ENCODE results near the gene FBXO42. TPM values are rescaled to one million over a fixed set of nuclear protein-coding genes. Genes with fewer than 3 reads are reported as not detected.

The FBXO42 gene
- total and polyA plus RNA-seq, 2 of the 4 experiments (the other 2 are of a cell fraction) = 12.0 to 18.8 TPM

DNA sequence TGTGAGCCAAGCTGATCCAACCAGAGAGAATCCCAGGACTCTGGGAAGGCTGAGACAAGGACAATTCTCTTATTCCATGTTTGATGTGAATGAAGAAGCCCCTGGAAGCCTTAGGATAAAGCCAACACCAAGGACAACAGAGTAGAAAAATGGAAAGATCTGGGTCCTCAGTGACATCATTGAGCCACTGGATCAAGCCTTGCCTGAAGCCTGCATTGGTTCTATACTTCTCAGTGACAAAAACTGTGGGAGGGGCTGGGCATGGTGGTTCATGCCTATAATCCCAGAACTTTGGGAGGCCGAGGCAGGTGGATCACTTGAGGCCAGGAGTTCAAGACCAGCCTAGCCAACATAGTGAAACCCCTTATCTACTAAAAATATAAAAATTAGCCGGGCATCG is 155.4 kb downstream of the FBXO42 start:
- no peaks in the 10 kb centered on the region for H3K9me1 ChIP-seq (ENCODE audit: insufficient read depth, low read length)
- ChIA-PET CTCF (interaction anchor here (0.6 kb wide), 1 partner anchor 169 kb away, joined by 3 read pairs; no protein-coding TSS in a partner anchor), POLR2A (ENCODE audit: unreplicated experiment) (no interaction called here)
- H2AK9ac ChIP-seq (replicated peaks; ENCODE audit: low read depth, low read length, poor library complexity) = no peak overlapping the region
- no TSS peak for BruUV-seq (replicated peaks)
- H3K4me2 ChIP-seq (ENCODE audit: low read depth, low read length) = no peak overlapping the region
- no peak overlapping the region for H4K8ac ChIP-seq (ENCODE audit: low read depth in 2 of 2, low read length in 2 of 2)
- H4K20me1 ChIP-seq (ENCODE audit: insufficient read depth, low read length) = no peaks in the 10 kb centered on the region
- in situ Hi-C loops (cut with MboI; ENCODE audit: low sequenced_read_pairs) (loop anchor here (25.0 kb wide), 1 partner anchor 410 kb away; no protein-coding TSS in a partner anchor), intact Hi-C loops (cut with micrococcal nuclease) (no loop called here), dilution Hi-C loops (cut with HindIII; ENCODE audit: low sequenced_read_pairs, unreplicated experiment) (no loop called here)
- no peak overlapping the region for H4K91ac ChIP-seq (ENCODE audit: insufficient read depth, low read depth, low read length)
- H3K79me1 ChIP-seq (ENCODE audit: low read depth in 1 of 2, low read length in 2 of 2) = no peaks in the 10 kb centered on the region
- H2BK120ac ChIP-seq (ENCODE audit: low read depth, low read length) = no peak overlapping the region
- no peak overlapping the region for H3K4ac ChIP-seq (ENCODE audit: low read depth, low read length)
- no peak overlapping the region for H2BK5ac ChIP-seq (ENCODE audit: low read depth, low read length, poor library complexity, severe bottlenecking)
- H3K4me3 ChIP-seq (ENCODE audit: insufficient read depth, low read depth, low read length) = no peak overlapping the region
- H3K23ac ChIP-seq (ENCODE audit: low read depth, low read length) = no peak overlapping the region
- no peaks in the 10 kb centered on the region for H3K27me3 ChIP-seq (ENCODE audit: control insufficient read depth, insufficient read depth, low read length)
- no peak overlapping the region for H4K5ac ChIP-seq (ENCODE audit: low read depth, low read length)
- H3K9me3 ChIP-seq (ENCODE audit: control insufficient read depth, insufficient read depth, low read length) = no peaks in the 10 kb centered on the region
- H2BK15ac ChIP-seq (ENCODE audit: low read depth, low read length) = no peak overlapping the region
- no peak overlapping the region for H3K27ac ChIP-seq (ENCODE audit: insufficient read depth, low read length)
- DNase-seq (no peak), ATAC-seq (ENCODE audit: low read depth) (no peak)
- no peak overlapping the region for H2AFZ ChIP-seq (replicated peaks; ENCODE audit: low read length, poor library complexity)
- H3K18ac ChIP-seq (ENCODE audit: low read depth, low read length) = no peak overlapping the region
- H2AK5ac ChIP-seq (ENCODE audit: low read depth, low read length) = no peak overlapping the region
- H3K14ac ChIP-seq (replicated peaks; ENCODE audit: low read depth, low read length) = no peak overlapping the region
- no CpG with 5 or more reads among the region's 3 CpGs for WGBS, 2 experiments (ENCODE audit: extremely low coverage in 2 of 2, insufficient read length in 1 of 2)
- no peak overlapping the region for H3K9ac ChIP-seq (ENCODE audit: low read depth, low read length)
- H3K36me3 ChIP-seq (ENCODE audit: control insufficient read depth, insufficient read depth, low read length) = peaks cover 6% of the 10 kb centered on the region; the same call in 1 of the 2 replicates
- H2BK20ac ChIP-seq (ENCODE audit: low read depth, low read length) = no peak overlapping the region
- no peak overlapping the region for H3K56ac ChIP-seq (ENCODE audit: extremely low read depth, insufficient read depth, low read length)
- no peaks in the 10 kb centered on the region for H3K4me1 ChIP-seq (ENCODE audit: control insufficient read depth, insufficient read depth, low read length)
- TF ChIP-seq RCOR1 (IDR thresholded peaks at IDR 0.05; ENCODE audit: insufficient replicate concordance, low read length) (no peak), FOS (IDR thresholded peaks at IDR 0.05; ENCODE audit: low read depth, low read length) (no peak), CTCF (conservative IDR thresholded peaks at IDR 0.05; ENCODE audit: low read depth, low read length) (no peak), USF2 (IDR thresholded peaks at IDR 0.05; ENCODE audit: low read depth, low read length) (no peak), MAFK (IDR thresholded peaks at IDR 0.05; ENCODE audit: low read depth, low read length) (no peak)

Small RNAs within 50 kb of the gene (microRNA-seq; reads per million reads assigned to microRNA genes)
- not detected for gene MT1XP1 (ENCODE audit: insufficient read depth, insufficient read length)

Small RNAs within 50 kb of the gene (small RNA-seq; reads per million reads assigned to genes)
- gene MT1XP1 = 0 reads per million in 5 experiments

Other genes with a start within 250 kb of the FBXO42 start
- 22.5 and 24.0 TPM in 2 replicates for gene EPHA2, start 196.4 kb downstream of the FBXO42 start, total RNA-seq (2012; rRNA removed)
- 72.6 and 82.5 TPM in 2 replicates for gene EPHA2, start 196.4 kb downstream of the FBXO42 start, polyA plus RNA-seq (2012; rRNA removed)
- 3.3 and 4.5 TPM in 2 replicates for gene ARHGEF19, start 139.8 kb downstream of the FBXO42 start, total RNA-seq (2012; rRNA removed)
- 16.8 and 17.2 TPM in 2 replicates for gene ARHGEF19, start 139.8 kb downstream of the FBXO42 start, polyA plus RNA-seq (2012; rRNA removed)
- 3.2 and 3.3 TPM in 2 replicates for gene CPLANE2, start 115.3 kb downstream of the FBXO42 start, total RNA-seq (2012; rRNA removed)
- 5.8 and 7.5 TPM in 2 replicates for gene CPLANE2, start 115.3 kb downstream of the FBXO42 start, polyA plus RNA-seq (2012; rRNA removed)
- 104 and 119 TPM in 2 replicates for gene SZRD1, start 14.8 kb upstream of the FBXO42 start, total RNA-seq (2012; rRNA removed)
- gene SZRD1, start 14.8 kb upstream of the FBXO42 start, polyA plus RNA-seq (2012; rRNA removed) = 140 and 149 TPM in 2 replicates
- not detected in 2 replicates for gene SPATA21, start 84.9 kb upstream of the FBXO42 start, total RNA-seq (2012; rRNA removed)
- gene SPATA21, start 84.9 kb upstream of the FBXO42 start, polyA plus RNA-seq (2012; rRNA removed) = not detected in 2 replicates
- 79.7 and 85.1 TPM in 2 replicates for gene NECAP2, start 88.2 kb upstream of the FBXO42 start, total RNA-seq (2012; rRNA removed)
- gene NECAP2, start 88.2 kb upstream of the FBXO42 start, polyA plus RNA-seq (2012; rRNA removed) = 80.2 and 80.5 TPM in 2 replicates
- gene RNU1-1, start 161.8 kb upstream of the FBXO42 start, total RNA-seq (2012; rRNA removed) = under 0.01 TPM in 2 replicates
- gene RNU1-1, start 161.8 kb upstream of the FBXO42 start, polyA plus RNA-seq (2012; rRNA removed) = not detected in 2 replicates

All from IMR-90 (cell line).